NCI-H2029 (cell line): ENCODE measurements around the gene RAPGEF4.

Source experiments
- DNase-seq: peaks from one replicate; lab custom pipeline; 2025; lab: John Stamatoyannopoulos, UW

RAPGEF4 gene

DNA sequence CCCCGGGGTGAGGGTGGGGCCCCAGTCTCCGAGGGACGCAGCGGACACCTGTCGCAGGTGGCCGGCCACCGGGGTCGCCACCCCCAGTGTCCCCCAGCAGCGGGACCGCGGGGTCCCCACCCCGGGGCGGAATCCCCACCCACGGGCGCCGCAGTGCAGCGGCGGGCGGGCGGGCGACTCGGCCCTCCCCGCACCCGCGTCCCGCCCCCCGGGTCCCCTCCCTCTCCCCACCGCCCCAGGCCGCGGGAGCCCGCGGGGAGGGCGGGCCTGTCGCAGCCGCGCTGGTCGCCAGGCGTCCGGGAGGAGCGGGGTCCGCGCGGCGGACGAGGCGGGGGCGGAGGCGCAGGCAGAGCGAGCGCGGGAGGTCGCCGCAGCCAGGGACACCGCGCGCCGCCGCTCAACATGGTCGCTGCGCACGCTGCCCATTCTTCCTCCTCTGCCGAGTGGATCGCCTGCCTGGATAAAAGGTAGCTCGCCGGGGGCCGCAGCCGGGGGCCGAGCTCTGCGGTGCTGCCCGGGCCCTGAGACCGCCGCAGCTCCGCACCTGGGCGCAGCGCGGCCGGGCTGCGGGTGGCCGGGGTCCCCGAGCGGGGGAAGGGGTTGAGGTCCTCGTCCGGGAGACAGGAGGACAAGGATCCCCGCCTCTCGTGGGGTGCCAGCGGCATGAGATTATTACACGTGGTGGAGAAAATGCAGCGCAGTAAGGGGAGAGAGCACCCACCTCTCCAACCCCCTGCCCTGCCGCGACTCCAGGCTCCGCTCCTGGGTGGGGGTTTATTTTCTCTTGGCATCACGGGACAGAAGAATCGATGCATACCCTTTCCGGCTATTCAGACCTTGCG, at the start of gene RAPGEF4:
Gene RAPGEF4, plus strand, starts transcription at position 264 of the 842 bp plus-strand sequence. Its CDS starts 139 bp downstream, at position 403.
- no peak for DNase-seq

- peak; percentile 50 for DNase-seq
Observed at GRCh38 chr2:172693037-172693436, 42.6 kb upstream of the RAPGEF4 start.

GRCh38 chr2:172693529-172694455, 41.9 kb upstream of the RAPGEF4 start:
- no peak for DNase-seq

DNA sequence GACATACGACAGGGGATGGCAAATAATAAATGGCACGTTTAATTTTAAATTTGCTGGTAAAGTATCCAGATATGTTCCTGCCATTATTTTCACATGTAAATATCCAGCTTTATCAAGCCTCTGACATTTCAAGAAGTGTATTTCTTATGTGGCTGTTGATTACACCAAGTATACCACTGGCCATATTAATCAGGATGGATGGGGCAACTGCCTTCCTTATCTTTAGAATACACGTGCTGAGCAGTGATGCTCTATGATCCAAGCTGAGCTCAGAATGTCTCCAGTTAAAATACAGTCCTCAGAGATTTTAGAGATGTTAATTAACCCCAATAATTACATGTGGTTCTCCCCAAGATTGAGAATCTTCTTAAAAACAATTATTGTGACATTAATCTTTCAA, 38.3 kb upstream of the RAPGEF4 start:
- no peak for DNase-seq

GRCh38 chr2:172698041-172698863, 37.4 kb upstream of the RAPGEF4 start:
- no peak for DNase-seq

- DNase-seq, result no peak
Observed at GRCh38 chr2:172701250-172701649, 34.4 kb upstream of the RAPGEF4 start.

GRCh38 chr2:172702451-172702850, 33.2 kb upstream of the RAPGEF4 start:
- no peak for DNase-seq

GRCh38 chr2:172704072-172704936, 31.3 kb upstream of the RAPGEF4 start:
- DNase-seq, result no peak

DNA sequence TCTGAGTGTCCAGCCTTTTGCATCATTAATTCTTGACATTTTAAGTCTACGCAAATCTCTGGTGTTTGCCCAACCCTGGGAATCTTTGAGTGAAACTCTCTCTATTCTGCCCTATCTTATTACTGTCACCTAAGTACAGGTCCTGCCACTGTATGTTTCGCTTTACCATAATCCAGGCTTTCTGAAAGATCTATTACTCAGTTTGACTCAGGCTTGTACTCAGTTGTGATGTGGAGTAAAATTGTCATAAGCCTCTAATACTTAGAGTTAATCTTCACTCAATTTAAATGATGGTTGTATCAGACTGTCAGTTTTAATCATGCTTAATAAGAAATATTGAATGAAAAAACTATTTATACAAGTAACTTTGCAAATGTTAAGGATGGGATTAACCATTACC, 30.3 kb upstream of the RAPGEF4 start:
- DNase-seq, result no peak

GRCh38 chr2:172708247-172708646, 27.4 kb upstream of the RAPGEF4 start:
- no peak for DNase-seq

DNA sequence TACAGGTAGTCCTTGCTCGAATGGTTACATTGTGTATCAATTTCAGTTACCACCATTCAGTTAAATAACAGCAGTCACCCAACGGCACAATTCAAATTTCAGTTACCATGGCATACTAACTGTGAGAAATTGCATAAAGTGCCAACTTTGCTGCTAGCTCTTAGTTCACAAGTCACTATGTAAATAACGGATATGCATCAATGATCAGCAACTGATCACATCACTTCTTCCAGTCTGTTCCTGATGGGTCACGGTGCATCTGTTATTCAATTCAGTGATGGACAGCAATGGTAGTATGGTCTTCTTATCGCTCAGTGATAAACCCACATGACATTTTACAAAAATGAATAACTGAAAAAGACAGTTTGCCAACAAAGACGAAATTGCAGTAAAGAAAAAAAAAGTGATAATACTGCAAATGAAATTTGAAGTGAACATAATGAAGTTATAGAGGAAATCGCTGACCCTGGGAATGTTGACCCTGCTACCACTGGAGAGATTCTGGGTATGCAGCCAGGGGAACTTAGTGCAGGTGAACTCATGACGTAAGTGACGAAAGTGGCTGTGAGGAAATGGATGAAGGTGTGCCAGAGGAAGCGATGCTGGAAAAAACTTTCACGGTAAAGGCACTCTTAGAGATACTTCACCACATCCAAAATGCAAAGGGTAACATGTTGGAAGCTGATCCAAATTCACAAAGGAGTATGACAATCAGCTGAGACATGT, 25.9 kb upstream of the RAPGEF4 start:
- DNase-seq, result no peak

- DNase-seq, result peak; percentile 77
Observed at GRCh38 chr2:172710584-172711047, 25.0 kb upstream of the RAPGEF4 start.

- no peak for DNase-seq
Observed at GRCh38 chr2:172711110-172711509, 24.5 kb upstream of the RAPGEF4 start.

DNA sequence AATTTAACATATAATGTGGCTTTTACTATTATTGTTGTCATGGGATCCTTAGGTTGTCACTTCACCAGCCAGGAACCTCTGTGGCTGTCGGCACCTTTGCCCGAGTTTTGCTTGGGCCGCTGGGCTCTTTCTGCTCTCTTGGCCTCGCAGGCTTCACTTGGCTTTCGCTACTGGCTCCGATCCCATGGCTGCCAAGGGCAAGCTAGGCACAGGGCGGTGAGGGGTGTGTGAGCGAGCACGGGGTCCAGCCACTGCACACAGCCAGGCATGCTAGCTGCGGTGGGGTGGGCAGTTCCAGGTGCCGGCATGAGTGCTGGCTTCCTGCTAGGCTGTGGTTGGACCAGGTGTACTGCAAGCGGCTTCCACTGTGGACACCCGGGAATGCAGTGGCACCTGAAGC, 23.4 kb upstream of the RAPGEF4 start:
- DNase-seq, result no peak

- no peak for DNase-seq
Observed at GRCh38 chr2:172713365-172713875, 22.2 kb upstream of the RAPGEF4 start.

GRCh38 chr2:172722481-172722880, 13.2 kb upstream of the RAPGEF4 start:
- no peak for DNase-seq

- DNase-seq, result no peak
Observed at GRCh38 chr2:172723286-172723685, 12.4 kb upstream of the RAPGEF4 start.

GRCh38 chr2:172724724-172725123, 10.9 kb upstream of the RAPGEF4 start:
- DNase-seq, result no peak

DNA sequence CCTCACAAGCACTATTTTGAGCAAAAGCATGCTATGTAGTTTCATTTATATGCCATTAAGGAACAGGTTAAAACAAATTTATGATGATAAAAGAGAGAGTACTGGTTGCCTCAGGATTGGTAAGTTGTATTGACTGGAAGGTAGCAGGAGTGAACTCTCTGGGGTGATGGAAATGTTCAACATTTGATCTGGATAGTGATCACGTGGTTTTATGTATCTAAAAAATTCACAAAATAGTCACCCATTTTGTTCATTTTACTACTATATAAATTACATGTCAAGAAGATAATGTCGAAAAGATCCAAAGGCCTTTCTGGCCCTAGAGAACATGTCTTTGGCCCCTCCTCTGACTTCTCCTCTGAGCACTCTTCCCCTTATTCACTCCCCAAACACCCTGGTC, 10.4 kb upstream of the RAPGEF4 start:
- no peak for DNase-seq

GRCh38 chr2:172725746-172726145, 9.9 kb upstream of the RAPGEF4 start:
- no peak for DNase-seq
